SK-N-MC (cell line): ENCODE results near the gene ZFR.

ENCODE experiments used
- EZH2 ChIP-seq: fragments of 200-600 bp; sonication (generic); IDR thresholded peaks from one replicate; pipeline ENCODE4 v1.6.1; 2017; ENCODE audit warnings: antibody characterized with exemption
- FOXP2 ChIP-seq: optimal IDR thresholded peaks from 2 replicates; pipeline ENCODE3; 2011; ENCODE audit warnings: mild to moderate bottlenecking, moderate library complexity; ENCODE audit not compliant: insufficient read depth; ENCODE audit errors: extremely low read length, control extremely low read depth

DNA sequence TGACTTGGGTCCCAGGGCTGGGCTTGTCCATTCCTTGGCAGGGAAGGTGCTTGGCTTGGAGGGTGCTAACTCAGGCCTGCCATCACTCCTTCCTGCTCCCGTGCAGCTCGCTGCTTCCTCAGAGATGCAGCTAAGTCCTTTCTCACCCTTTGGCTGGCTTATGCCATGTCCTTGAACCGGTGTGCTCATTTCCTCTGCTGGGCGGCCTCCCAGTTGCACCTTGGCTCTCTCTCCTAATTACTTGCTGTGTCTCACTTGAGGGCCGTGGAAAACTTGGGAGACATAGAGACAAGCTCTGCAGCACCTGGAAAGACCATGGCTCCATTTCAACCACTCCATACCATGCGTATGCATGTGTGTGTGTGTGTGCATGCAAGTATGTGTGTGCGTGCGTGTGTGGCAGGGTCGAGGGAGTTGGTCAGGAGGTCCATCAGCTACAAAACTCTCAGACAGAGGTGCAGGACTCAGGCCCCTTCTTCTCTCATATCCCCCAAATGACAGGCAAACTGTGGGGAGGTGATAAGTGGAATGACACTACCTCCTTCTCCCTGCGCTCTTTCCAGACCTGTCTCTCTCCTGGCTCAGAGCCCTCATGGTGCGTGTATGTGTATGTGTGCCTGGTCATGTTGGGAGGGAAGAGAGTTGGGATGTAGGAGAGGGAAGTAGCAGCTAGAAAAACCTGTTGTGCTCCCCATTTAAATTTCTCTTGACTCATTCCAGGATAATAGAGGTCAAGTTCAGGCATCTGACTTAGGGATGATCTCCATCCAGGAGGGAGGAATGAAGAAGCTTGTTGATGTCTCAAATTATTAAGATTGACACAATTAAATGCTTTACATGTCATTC lies 114.2 kb downstream of the ZFR start:
- TF ChIP-seq EZH2 (no peak), FOXP2 (no peak)
